ENCODE data around the gene PAX2. TPM values are rescaled to one million over a fixed set of nuclear protein-coding genes. Genes with fewer than 3 reads are reported as not detected.

The PAX2 gene
- total RNA-seq, 3 donors from 2014 or later, result under 0.01 TPM; not detected in 2

DNA sequence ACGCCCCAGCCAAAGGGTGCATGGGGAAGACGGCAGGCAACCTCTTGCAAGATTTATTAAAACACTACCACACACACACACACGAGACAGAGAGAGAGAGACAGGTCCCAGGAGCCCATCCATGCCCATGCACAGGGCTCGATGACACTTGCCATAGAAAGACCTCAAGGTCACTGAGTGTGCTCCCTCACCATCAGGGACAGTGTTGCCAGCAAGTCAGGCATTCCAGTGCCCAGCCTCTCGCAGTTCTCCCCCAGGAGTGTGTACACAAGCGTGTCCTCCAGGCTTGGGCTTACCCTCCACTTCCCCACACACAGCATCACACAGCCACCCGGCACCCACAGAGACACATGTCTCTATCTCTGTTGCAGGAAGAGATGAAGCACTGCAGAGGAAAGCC, 120.6 kb downstream of the PAX2 start:
- Histone ChIP-seq H3K4me3 (no peak overlapping the region), H3K27me3 (peaks cover 0 to 37% of the 10 kb centered on the region in 2 donors), H3K4me1 (no peaks in the 10 kb centered on the region), H3K9me3 (no peaks in the 10 kb centered on the region), H3K36me3 (no peaks in the 10 kb centered on the region), H3K27ac (no peak overlapping the region)
- DNase-seq (ENCODE audit: low spot score in 2 of 2), result no peak
- intact Hi-C loops (cut with DNase I; ENCODE audit: low total_unique reads), result no loop called here
- TF ChIP-seq, protein P1, sequence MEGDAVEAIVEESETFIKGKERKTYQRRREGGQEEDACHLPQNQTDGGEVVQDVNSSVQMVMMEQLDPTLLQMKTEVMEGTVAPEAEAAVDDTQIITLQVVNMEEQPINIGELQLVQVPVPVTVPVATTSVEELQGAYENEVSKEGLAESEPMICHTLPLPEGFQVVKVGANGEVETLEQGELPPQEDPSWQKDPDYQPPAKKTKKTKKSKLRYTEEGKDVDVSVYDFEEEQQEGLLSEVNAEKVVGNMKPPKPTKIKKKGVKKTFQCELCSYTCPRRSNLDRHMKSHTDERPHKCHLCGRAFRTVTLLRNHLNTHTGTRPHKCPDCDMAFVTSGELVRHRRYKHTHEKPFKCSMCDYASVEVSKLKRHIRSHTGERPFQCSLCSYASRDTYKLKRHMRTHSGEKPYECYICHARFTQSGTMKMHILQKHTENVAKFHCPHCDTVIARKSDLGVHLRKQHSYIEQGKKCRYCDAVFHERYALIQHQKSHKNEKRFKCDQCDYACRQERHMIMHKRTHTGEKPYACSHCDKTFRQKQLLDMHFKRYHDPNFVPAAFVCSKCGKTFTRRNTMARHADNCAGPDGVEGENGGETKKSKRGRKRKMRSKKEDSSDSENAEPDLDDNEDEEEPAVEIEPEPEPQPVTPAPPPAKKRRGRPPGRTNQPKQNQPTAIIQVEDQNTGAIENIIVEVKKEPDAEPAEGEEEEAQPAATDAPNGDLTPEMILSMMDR (IDR thresholded peaks at IDR 0.05), result no peak
- TF ChIP-seq POLR2AphosphoS5 (IDR thresholded peaks at IDR 0.05) (no peak), POLR2A (IDR thresholded peaks at IDR 0.05) (no peak)

DNA sequence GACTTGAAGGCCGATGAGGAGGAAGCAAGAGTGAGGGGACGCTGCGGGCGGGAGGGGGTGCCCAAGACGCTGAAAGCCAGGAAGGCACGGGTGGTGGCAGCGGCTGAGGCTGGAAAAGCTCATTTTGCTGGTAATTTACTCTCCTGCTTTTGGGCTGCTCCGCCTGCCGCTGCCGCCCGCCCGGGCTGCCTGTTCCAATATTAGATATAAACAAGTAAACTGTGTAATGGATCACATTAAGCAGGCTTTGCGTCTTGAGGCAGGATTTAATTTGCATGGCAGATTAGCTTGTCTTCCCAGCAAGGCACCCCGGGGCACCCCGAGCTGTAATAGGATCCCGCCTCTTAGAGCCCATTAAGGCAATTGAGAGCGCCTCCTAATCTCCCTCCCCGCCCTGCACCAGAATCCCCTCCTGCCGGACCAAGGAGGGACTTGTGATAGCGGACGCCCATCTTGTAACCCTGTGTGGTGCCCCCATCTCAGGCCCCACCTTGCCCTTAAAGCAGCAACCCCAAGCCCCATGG, 121.3 kb downstream of the PAX2 start:
- Histone ChIP-seq H3K36me3 (no peaks in the 10 kb centered on the region), H3K27me3 (peaks cover 0 to 34% of the 10 kb centered on the region in 2 donors), H3K9me3 (no peaks in the 10 kb centered on the region), H3K4me3 (no peak overlapping the region), H3K27ac (no peak overlapping the region), H3K4me1 (no peaks in the 10 kb centered on the region)
- intact Hi-C loops (cut with DNase I; ENCODE audit: low total_unique reads), result no loop called here
- TF ChIP-seq POLR2A (IDR thresholded peaks at IDR 0.05) (no peak), POLR2AphosphoS5 (IDR thresholded peaks at IDR 0.05) (no peak)
- TF ChIP-seq, protein P1 (IDR thresholded peaks at IDR 0.05), result no peak
- DNase-seq (ENCODE audit: low spot score in 2 of 2), result no peak

DNA sequence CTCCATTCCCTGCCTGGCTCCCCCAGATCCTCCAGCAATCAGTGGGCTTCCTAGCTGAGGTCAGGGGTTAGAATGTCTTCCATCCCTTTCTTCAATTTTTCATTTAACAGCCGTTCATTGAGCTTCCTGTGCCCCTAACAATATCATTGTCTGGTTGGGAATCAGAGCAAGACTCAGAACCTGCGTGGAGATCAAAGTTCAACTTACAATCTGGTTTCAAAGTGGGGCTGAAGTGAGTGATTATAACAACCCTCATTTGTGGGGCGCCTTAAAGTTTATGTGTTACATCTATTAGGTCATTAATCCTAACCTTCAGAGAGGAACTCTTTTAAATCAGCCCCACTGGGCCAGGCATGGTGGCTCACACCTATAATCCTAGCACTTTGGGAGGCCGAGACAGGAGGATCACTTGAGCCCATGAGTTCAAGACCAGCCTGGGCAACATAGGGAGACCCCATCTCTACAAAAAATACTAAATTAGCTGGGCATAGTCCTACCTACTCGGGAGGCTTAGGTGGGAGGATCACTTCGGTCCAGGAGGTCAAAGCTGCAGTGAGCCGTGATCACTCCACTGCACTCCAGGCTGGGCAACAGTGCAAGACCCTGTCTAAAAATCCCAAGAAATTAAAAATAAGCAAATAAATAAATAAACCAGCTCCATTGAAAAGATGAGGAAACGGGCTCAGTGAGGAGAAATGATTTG, 122.0 kb downstream of the PAX2 start:
- H3K4me1 ChIP-seq, result no peaks in the 10 kb centered on the region
- intact Hi-C loops (cut with DNase I; ENCODE audit: low total_unique reads), result no loop called here
- H3K27ac ChIP-seq, result no peak overlapping the region
- H3K9me3 ChIP-seq, result no peaks in the 10 kb centered on the region
- H3K36me3 ChIP-seq, result no peaks in the 10 kb centered on the region
- peaks cover 0 to 34% of the 10 kb centered on the region in 2 donors for H3K27me3 ChIP-seq
- DNase-seq (ENCODE audit: low spot score in 2 of 2), result no peak
- TF ChIP-seq POLR2AphosphoS5 (IDR thresholded peaks at IDR 0.05), result no peak
- TF ChIP-seq POLR2A (IDR thresholded peaks at IDR 0.05), result no peak
- TF ChIP-seq, protein P1 (IDR thresholded peaks at IDR 0.05), result no peak
- no peak overlapping the region for H3K4me3 ChIP-seq

DNA sequence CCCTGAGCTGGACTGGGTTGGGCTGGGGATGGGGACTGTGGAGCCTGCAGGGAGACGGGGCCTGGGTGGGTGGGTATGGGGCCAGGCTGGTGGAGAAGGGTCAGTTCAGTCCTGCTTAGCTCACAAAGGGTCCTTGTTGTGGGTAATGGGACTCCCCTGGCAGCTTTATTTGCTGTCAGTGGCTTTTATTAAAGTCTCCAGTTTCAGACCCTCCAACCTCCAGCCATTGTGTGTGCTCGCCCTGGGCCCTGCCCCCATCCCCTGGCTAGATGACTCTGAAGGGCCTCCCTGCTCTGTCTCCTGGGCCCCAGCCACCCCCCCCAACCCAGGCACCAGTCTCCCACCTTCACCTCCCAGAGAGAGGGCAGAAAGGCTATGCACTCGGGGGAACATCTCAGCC, 123.0 kb downstream of the PAX2 start:
- Histone ChIP-seq H3K4me1 (no peaks in the 10 kb centered on the region), H3K36me3 (no peaks in the 10 kb centered on the region), H3K27ac (no peak overlapping the region), H3K27me3 (peaks cover 0 to 36% of the 10 kb centered on the region in 2 donors), H3K4me3 (no peak overlapping the region), H3K9me3 (no peaks in the 10 kb centered on the region)
- TF ChIP-seq, protein P1 (IDR thresholded peaks at IDR 0.05), result no peak
- TF ChIP-seq POLR2A (IDR thresholded peaks at IDR 0.05), result no peak
- DNase-seq (ENCODE audit: low spot score in 2 of 2), result peak in 1 of 2 donors; percentile 14
- intact Hi-C loops (cut with DNase I; ENCODE audit: low total_unique reads), result no loop called here

DNA sequence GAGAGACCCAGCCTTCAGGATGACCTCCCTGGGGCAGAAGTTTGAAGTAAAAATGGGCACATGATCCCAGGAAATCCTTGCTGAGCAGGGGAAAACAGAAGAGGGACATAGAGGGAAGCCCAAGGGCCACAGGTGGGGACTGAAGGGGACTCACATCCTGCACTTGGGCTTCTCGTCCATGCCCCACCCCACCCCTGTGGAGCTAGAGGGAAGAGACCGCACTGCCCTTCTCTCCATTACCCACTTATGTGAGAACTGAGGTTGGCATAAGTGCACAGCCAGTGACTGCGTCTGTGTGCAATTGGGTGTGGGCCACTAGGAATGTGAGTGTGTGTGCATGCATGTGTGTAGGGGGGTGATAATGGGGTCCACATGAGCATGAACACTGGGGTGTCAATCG, 124.0 kb downstream of the PAX2 start:
- intact Hi-C loops (cut with DNase I; ENCODE audit: low total_unique reads), result no loop called here
- TF ChIP-seq POLR2AphosphoS5 (IDR thresholded peaks at IDR 0.05), result no peak
- TF ChIP-seq, protein P1 (IDR thresholded peaks at IDR 0.05), result no peak
- TF ChIP-seq POLR2A (IDR thresholded peaks at IDR 0.05), result no peak
- Histone ChIP-seq H3K9me3 (no peaks in the 10 kb centered on the region), H3K4me3 (no peak overlapping the region), H3K36me3 (no peaks in the 10 kb centered on the region), H3K27me3 (peaks cover 0 to 42% of the 10 kb centered on the region in 2 donors), H3K27ac (no peak overlapping the region), H3K4me1 (no peaks in the 10 kb centered on the region)
- no peak for DNase-seq (ENCODE audit: low spot score in 2 of 2)
